ENCODE results near the gene KCNT1. TPM values are rescaled to one million over a fixed set of nuclear protein-coding genes. Genes with fewer than 3 reads are reported as not detected.

KCNT1 gene
- polyA plus RNA-seq, 2 of the 4 experiments (the other 2 are of a cell fraction): not detected

DNA sequence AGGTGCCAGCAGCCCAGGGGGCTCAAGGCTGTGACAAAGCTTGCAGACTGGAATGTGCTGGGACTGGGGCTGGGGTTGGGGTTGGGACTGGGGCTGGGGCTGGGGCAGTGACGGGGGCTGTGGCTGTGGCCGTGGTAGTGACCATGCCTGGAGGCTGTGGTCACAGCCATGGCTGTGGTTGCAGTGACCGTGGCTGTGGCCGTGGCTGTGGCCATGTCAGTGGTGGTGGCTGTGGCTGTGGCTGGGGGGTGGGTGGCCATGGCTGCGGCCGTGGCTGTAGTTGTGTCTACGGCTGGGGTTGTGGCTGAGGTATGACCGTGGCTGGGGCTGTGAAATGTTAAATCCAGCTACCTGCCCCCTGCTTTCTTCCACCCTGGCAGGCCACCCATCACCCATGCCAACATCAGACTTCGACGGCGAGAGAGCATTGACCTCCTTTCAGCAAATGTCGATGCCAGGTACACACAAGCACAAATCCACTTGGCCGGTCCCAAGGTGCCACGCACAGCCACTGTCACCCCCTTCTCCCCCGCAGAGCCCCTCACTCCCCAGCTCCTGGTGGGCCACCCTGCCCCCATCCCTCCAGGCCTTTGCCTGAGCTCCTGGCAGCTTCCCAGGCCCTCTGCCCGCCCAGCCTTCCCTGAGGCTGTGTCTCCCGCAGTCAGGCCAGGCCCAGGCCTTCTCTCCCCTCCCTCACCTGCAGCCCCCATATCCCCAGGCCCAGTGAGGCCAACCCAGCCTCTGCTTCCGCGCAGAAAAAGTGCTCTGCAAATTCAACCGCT is 23.6 kb upstream of the KCNT1 start:
- DNase-seq (ENCODE audit: low read depth in 1 of 2, low spot score in 1 of 2): no peak
- 0 out of 3 replicates have a peak, but pooled peaks cover 5% of the 10 kb centered on the region for H3K4me1 ChIP-seq
- ATAC-seq: no peak
- ChIA-PET CTCF (no interaction called here), POLR2A (no interaction called here)
- TF ChIP-seq KDM5A (IDR thresholded peaks at IDR 0.05): no peak
- TF ChIP-seq SMC3 (IDR thresholded peaks at IDR 0.05): no peak
- no peak for TF ChIP-seq CEBPB (IDR thresholded peaks at IDR 0.05)
- TF ChIP-seq, protein P1, sequence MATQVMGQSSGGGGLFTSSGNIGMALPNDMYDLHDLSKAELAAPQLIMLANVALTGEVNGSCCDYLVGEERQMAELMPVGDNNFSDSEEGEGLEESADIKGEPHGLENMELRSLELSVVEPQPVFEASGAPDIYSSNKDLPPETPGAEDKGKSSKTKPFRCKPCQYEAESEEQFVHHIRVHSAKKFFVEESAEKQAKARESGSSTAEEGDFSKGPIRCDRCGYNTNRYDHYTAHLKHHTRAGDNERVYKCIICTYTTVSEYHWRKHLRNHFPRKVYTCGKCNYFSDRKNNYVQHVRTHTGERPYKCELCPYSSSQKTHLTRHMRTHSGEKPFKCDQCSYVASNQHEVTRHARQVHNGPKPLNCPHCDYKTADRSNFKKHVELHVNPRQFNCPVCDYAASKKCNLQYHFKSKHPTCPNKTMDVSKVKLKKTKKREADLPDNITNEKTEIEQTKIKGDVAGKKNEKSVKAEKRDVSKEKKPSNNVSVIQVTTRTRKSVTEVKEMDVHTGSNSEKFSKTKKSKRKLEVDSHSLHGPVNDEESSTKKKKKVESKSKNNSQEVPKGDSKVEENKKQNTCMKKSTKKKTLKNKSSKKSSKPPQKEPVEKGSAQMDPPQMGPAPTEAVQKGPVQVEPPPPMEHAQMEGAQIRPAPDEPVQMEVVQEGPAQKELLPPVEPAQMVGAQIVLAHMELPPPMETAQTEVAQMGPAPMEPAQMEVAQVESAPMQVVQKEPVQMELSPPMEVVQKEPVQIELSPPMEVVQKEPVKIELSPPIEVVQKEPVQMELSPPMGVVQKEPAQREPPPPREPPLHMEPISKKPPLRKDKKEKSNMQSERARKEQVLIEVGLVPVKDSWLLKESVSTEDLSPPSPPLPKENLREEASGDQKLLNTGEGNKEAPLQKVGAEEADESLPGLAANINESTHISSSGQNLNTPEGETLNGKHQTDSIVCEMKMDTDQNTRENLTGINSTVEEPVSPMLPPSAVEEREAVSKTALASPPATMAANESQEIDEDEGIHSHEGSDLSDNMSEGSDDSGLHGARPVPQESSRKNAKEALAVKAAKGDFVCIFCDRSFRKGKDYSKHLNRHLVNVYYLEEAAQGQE (IDR thresholded peaks at IDR 0.05): no peak
- no peak for TF ChIP-seq ZNF302 (CRISPR knock-in tag; IDR thresholded peaks at IDR 0.05)
- TF ChIP-seq ZC3H11A (IDR thresholded peaks at IDR 0.05): no peak
- TF ChIP-seq, protein P2, sequence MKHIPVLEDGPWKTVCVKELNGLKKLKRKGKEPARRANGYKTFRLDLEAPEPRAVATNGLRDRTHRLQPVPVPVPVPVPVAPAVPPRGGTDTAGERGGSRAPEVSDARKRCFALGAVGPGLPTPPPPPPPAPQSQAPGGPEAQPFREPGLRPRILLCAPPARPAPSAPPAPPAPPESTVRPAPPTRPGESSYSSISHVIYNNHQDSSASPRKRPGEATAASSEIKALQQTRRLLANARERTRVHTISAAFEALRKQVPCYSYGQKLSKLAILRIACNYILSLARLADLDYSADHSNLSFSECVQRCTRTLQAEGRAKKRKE (CRISPR knock-in tag; IDR thresholded peaks at IDR 0.05; ENCODE audit: low read depth): no peak
- TF ChIP-seq MAFK (IDR thresholded peaks at IDR 0.05; ENCODE audit: partially characterized antibody): no peak
- no peak for TF ChIP-seq RAD21 (conservative IDR thresholded peaks at IDR 0.05 in 1 of 2, IDR thresholded peaks at IDR 0.05 in 1 of 2)
- TF ChIP-seq HES2 (IDR thresholded peaks at IDR 0.05): no peak
- TF ChIP-seq HOXB5 (CRISPR knock-in tag; IDR thresholded peaks at IDR 0.05): no peak
- TF ChIP-seq ZSCAN20 (CRISPR knock-in tag; IDR thresholded peaks at IDR 0.05): no peak
- no peak for TF ChIP-seq CHD2 (IDR thresholded peaks at IDR 0.05; ENCODE audit: low read length, partially characterized antibody)
- TF ChIP-seq GATA3 (IDR thresholded peaks at IDR 0.05; ENCODE audit: borderline replicate concordance): no peak
- TF ChIP-seq CBX8 (IDR thresholded peaks at IDR 0.05): no peak
- no peak overlapping the region for H3K4me3 ChIP-seq
- H3K27ac ChIP-seq: no peak overlapping the region
- no peaks in the 10 kb centered on the region for H3K9me3 ChIP-seq
- 83% methylated on average over 11 of the region's 20 CpGs for WGBS (ENCODE audit: missing lambda C conversion rate)
- no peak overlapping the region for H3K4me2 ChIP-seq
- no peak for FAIRE-seq

- ChIA-PET POLR2A (no interaction called here), CTCF (interaction anchor here (0.6 kb wide), 1 partner anchor 10 kb away, joined by 3 read pairs; no protein-coding TSS in a partner anchor)
- no peak overlapping the region for H3K4me3 ChIP-seq
- ATAC-seq (peak; percentile 30 to 35; a peak in 2 of 6 replicates), FAIRE-seq (no peak), DNase-seq (ENCODE audit: low read depth in 1 of 2, low spot score in 1 of 2) (no peak)
- no peaks in the 10 kb centered on the region for H3K9me3 ChIP-seq
- H3K4me2 ChIP-seq: peak overlapping the region; percentile 45; the same call in 2 of the 3 replicates
- 0 out of 3 replicates have a peak, but pooled peaks cover 5% of the 10 kb centered on the region for H3K4me1 ChIP-seq
- WGBS (ENCODE audit: missing lambda C conversion rate): 20% methylated on average over 14 of the region's 16 CpGs
- H3K27ac ChIP-seq: peak overlapping the region in 1 of 2 experiments; percentile 19; a peak in 1 of 6 replicates
- TF ChIP-seq TFCP2L1 (CRISPR knock-in tag; IDR thresholded peaks at IDR 0.05) (no peak), NPAS2 (CRISPR knock-in tag; IDR thresholded peaks at IDR 0.05; ENCODE audit: borderline replicate concordance) (no peak), CHD2 (IDR thresholded peaks at IDR 0.05; ENCODE audit: low read length, partially characterized antibody) (no peak), HOXB5 (CRISPR knock-in tag; IDR thresholded peaks at IDR 0.05) (no peak), POLR2A (IDR thresholded peaks at IDR 0.05; ENCODE audit: low read length) (no peak), ZFP36 (IDR thresholded peaks at IDR 0.05; ENCODE audit: borderline replicate concordance, partially characterized antibody) (no peak), HEYL (CRISPR knock-in tag; IDR thresholded peaks at IDR 0.05) (no peak), EP300 (IDR thresholded peaks at IDR 0.05) (no peak), CHD4 (IDR thresholded peaks at IDR 0.05; ENCODE audit: borderline replicate concordance) (no peak), ZSCAN20 (CRISPR knock-in tag; IDR thresholded peaks at IDR 0.05) (no peak), HDAC2 (IDR thresholded peaks at IDR 0.05) (no peak), RNF2 (IDR thresholded peaks at IDR 0.05; ENCODE audit: borderline replicate concordance, low read depth) (no peak), MYC (IDR thresholded peaks at IDR 0.05; ENCODE audit: borderline replicate concordance, low read length) (no peak)
- TF ChIP-seq, protein P3, sequence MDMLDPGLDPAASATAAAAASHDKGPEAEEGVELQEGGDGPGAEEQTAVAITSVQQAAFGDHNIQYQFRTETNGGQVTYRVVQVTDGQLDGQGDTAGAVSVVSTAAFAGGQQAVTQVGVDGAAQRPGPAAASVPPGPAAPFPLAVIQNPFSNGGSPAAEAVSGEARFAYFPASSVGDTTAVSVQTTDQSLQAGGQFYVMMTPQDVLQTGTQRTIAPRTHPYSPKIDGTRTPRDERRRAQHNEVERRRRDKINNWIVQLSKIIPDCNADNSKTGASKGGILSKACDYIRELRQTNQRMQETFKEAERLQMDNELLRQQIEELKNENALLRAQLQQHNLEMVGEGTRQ (IDR thresholded peaks at IDR 0.05): no peak
- TF ChIP-seq, protein P1 (IDR thresholded peaks at IDR 0.05): no peak
These were observed 21.9 kb upstream of the KCNT1 start for GRCh38 chr9:135680056-135680455.
